PFSK-1 (cell line): ENCODE measurements around the gene TKFC.

Experiments used
- POLR2AphosphoS5 ChIP-seq: IDR thresholded peaks from 2 replicates; pipeline ENCODE4 v1.6.1; 2012; ENCODE audit warnings: low read depth, mild to moderate bottlenecking, control low read depth, low read length, moderate library complexity
- TAF1 ChIP-seq: IDR thresholded peaks from 2 replicates; pipeline ENCODE4 v1.6.1; 2012; ENCODE audit warnings: low read length, control low read depth, borderline replicate concordance; ENCODE audit not compliant: insufficient read depth
- TF ChIP-seq, protein P1 (sequence below), 2 experiments: IDR thresholded peaks; 2 replicates each; pipeline versions ENCODE4 v1.6.1 to v1.8.0; 2011 to 2012; ENCODE audit warnings: low read depth in 2 of 2, low read length in 2 of 2, control low read depth in 1 of 2, inconsistent platforms in 1 of 2, mild to moderate bottlenecking in 1 of 2, moderate library complexity in 1 of 2; ENCODE audit not compliant: insufficient read depth in 1 of 2

DNA sequence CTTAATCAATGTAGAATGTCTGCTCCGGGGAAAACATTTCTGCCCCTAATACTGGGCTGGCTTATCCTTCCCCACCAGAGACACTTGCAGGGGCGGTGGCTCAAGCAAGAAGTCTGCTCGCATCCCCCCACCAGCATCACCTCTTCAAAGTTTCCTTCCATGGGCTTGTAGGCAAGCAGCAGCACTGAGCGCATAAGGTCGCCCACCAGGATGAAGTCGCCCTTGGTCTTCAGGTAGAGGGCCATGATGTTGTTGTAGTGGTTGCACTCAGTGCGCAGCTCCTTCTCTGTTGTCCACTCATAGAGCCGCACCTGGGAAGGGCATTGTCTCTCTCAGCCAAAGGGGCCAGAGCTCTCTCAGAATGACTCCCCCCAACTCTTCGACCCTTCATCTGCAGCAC is 29.3 kb upstream of the TKFC start:
- TF ChIP-seq, protein P1, sequence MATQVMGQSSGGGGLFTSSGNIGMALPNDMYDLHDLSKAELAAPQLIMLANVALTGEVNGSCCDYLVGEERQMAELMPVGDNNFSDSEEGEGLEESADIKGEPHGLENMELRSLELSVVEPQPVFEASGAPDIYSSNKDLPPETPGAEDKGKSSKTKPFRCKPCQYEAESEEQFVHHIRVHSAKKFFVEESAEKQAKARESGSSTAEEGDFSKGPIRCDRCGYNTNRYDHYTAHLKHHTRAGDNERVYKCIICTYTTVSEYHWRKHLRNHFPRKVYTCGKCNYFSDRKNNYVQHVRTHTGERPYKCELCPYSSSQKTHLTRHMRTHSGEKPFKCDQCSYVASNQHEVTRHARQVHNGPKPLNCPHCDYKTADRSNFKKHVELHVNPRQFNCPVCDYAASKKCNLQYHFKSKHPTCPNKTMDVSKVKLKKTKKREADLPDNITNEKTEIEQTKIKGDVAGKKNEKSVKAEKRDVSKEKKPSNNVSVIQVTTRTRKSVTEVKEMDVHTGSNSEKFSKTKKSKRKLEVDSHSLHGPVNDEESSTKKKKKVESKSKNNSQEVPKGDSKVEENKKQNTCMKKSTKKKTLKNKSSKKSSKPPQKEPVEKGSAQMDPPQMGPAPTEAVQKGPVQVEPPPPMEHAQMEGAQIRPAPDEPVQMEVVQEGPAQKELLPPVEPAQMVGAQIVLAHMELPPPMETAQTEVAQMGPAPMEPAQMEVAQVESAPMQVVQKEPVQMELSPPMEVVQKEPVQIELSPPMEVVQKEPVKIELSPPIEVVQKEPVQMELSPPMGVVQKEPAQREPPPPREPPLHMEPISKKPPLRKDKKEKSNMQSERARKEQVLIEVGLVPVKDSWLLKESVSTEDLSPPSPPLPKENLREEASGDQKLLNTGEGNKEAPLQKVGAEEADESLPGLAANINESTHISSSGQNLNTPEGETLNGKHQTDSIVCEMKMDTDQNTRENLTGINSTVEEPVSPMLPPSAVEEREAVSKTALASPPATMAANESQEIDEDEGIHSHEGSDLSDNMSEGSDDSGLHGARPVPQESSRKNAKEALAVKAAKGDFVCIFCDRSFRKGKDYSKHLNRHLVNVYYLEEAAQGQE (IDR thresholded peaks at IDR 0.05; ENCODE audit: insufficient read depth in 1 of 2, low read depth in 2 of 2, low read length in 2 of 2), result no peak
- TF ChIP-seq POLR2AphosphoS5 (no peak), TAF1 (no peak)
